GM19025 (cell line): ENCODE data around the gene SPATA31E1.
"Not testable (repeated sequence)": the region's sequence is repeated elsewhere in the genome, so short reads cannot be mapped to it uniquely, and the experiment has no call there.

Source experiments
- ATAC-seq: cut with Tn5 transposase; IDR thresholded peaks from one replicate; pipeline ENCODE4 v1.9.1; 2021; ENCODE audit warnings: mild to moderate bottlenecking, low read depth, moderate library complexity; ENCODE audit not compliant: unreplicated experiment

SPATA31E1 gene

GRCh38 chr9:87882627-87883026, at the start of gene SPATA31E1:
Gene SPATA31E1, plus strand, starts transcription at chr9:87882877. Its CDS starts 15 bp downstream, at chr9:87882892.
- ATAC-seq, result no peak

DNA sequence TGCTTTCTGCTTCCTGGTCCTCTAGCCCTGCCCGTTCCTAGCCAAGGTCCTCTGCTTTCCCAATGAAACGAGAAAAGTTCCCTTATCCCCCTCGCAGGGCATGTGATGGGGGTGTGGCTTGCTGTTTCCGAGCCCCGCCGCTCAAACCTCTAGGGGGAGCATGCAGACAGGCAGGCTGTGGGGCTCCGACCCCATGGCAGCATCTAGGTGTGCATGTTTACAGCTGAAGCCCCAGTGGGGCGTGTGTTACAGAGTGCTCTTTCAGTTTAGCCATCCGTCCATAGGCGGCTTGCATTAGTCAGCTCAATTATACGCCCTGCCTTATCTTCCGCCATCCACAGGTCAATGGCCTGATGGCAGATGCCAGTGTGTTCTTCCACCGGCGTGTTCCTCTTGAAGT, 48.3 kb upstream of the SPATA31E1 start:
- no peak for ATAC-seq

GRCh38 chr9:87836536-87836935, 46.1 kb upstream of the SPATA31E1 start:
- ATAC-seq, result no peak

DNA sequence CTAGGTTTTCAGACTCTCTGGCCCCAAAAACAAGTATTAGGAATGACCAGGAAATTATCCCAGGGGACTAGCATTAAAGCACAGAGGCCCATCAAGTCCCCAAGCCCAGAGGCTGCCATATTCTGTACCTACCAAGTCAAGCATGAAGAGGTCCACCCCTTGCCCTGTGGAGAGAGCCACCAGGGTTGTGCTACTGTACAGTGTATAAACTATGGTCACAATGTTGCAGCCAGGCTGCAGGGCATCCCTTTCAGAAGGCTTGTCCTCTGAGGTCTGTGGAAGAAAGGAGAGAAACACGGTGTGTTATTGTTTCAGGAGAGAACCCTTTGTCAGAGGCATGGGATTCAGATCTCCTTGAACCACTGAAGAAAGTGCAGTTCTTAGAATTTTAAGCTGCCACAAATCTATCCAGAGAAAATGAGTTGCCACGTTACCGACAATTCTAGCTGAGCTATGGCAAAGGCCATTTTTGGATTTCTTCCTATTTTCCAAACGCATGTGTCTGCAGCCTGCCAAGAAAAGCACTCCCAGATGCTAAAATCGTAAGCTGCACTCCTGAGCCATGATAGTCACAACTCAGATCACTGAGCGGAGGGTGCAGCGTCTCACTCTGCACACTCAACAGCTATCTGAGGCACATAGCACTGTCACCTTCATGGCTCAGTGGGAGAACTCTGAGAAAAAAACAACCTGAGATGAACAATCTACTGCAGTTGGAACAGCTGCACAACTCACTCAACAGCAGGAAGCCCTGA, 45.5 kb upstream of the SPATA31E1 start:
- ATAC-seq, result no peak

GRCh38 chr9:87840134-87840533, 42.5 kb upstream of the SPATA31E1 start:
- no peak for ATAC-seq

DNA sequence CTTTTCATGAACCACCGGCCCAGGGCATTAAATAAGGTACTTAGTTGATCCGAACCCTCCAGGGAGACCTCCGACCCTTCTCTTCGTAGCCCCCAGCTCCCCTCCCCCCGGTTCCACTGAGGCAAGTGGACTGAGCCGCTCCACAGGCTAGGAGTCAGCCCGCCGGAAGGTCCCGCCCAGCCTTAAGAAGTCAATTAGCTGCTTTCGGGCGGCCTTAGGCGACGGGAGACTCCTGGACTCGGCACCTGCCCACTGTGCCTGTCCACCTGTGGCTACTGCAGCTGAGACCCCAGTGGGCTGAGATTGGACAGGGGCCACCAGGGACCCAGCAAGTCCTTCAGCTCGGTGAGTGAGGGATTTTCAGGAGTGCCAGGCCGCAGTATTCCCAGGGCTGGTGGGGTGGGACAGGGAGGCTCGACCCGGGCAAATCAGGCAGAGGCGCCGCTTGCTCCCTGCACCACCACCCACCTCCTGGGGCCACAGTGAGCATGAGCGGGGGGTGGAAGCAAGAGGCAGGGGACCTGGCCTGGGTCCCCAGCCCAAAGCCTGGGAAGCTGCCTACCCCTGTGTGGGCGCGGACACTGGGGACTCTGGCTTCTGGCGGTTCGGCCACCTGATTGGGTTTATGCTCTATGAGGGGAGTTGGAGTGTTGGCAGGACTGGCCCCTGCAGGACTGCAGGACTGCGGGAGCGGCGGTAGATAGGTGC, 39.6 kb upstream of the SPATA31E1 start:
- no peak for ATAC-seq

- ATAC-seq, result no peak
Measured at GRCh38 chr9:87844506-87844905, 38.2 kb upstream of the SPATA31E1 start.

GRCh38 chr9:87847817-87848216, 34.9 kb upstream of the SPATA31E1 start:
- ATAC-seq, result not testable (repeated sequence)

- ATAC-seq, result no peak
Measured at GRCh38 chr9:87849144-87849758, 33.4 kb upstream of the SPATA31E1 start.

GRCh38 chr9:87850391-87850790, 32.3 kb upstream of the SPATA31E1 start:
- ATAC-seq, result no peak

- not testable (repeated sequence) for ATAC-seq
Measured at GRCh38 chr9:87851186-87851585, 31.5 kb upstream of the SPATA31E1 start.

- ATAC-seq, result no peak
Measured at GRCh38 chr9:87853302-87853701, 29.4 kb upstream of the SPATA31E1 start.

DNA sequence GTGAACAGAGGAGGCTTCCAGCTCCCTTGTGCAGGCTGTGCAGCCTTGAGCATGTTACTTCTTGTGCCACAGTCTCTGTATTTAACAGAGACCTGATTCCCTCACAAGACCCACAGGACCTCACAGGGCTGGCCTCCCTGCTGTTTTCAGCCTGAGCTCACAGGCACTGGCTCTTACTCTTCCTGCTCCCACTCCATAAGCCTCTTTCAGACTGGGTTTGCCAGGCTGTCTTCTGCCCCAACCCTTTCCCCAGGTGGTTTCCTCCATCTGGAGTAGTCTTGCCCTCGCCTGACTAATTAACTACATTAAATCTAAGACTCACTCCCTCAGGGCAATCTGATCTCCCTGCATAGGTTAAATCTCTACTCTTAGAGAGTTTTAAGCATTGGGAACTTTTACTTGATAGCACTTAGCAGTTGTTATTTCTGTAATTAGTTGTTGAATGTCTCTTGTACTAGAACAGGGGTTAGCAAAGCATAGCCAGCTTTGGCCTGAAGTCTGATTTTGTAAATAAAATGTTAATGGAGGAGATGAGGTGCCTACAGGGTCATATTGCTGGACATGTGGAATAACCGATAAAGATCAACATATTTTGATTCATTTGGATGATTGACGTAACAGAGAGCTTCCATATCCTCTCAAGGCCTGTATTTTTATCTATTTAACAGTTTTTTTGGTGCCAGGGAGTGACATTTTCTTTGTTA, 28.6 kb upstream of the SPATA31E1 start:
- ATAC-seq, result no peak

DNA sequence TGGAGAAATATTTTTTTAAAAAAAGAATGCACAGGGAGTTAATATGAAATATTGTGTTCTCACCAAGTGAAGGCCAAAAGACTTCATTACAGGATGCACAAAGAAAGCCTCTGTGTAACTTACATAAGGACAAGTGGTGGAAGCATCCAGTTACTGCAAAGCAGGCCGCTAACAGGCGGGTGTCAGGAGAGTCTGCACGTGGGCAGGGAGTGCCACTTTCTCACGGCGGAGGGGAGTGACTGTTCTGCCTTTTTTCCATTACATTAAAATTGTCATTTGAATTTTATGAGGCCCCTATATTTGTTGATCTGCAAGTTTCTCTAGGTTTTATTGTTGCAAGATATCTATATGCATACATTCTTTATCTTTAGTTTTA, 28.1 kb upstream of the SPATA31E1 start:
- no peak for ATAC-seq

- no peak for ATAC-seq
Measured at GRCh38 chr9:87855061-87855460, 27.6 kb upstream of the SPATA31E1 start.

GRCh38 chr9:87857141-87857947, 25.3 kb upstream of the SPATA31E1 start:
- ATAC-seq, result no peak

DNA sequence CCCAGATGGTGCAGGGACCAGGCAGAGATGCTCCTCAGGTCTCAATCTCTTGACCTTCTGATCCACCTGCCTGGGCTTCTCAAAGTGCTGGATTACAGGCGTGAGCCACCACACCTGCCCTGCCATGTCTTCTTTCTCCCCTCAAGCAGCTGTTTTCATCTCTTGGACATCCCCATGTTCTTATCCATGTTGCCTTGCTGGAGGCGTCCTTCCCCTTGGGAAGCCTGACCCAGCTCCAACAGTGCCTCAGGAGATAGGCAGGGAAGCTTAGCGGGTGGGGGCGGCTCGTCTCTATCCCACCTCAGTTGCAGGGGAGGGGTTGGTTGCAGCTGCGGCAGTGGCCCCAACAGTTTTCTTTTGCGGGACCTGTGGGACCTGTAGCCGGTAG, 24.7 kb upstream of the SPATA31E1 start:
- no peak for ATAC-seq

DNA sequence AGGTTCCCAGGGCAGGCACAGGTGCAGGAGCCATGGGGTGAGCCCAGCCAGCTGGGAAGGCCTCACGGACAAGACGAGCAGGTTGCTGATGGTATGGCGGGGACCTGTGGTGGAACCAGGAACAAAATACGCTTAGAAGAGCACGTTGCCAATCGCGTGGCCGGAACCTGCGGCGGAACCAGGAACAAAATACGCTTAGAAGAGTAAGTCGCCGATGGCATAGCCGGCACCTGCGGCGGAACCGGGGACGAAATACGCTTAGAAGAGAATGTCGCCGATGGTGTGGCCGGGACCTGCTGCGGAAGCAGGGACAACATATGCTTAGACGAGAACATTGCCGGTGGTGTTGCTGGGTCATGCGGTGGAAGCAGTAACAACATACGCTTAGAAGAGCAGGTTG, 23.5 kb upstream of the SPATA31E1 start:
- ATAC-seq, result no peak

DNA sequence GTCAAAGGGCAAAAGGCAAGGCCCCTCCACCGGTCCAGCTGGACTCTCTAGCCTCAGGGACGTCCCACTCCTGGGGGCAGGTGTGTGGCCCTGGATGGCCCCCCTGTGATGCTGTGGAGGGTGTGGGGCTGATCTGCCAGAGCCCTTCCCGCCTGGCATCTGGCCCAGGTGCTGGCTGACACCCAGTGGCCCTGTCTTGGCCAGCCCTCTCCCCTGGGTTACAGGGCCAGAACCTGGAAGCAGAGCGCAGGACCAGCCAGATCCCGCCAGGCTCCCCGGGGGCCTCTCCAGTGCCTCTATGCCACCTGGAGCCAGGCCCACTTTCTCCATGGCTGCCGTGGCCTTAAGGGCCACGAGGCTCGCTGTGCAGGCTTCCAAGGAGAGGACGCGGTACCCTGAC, 22.9 kb upstream of the SPATA31E1 start:
- no peak for ATAC-seq

GRCh38 chr9:87861332-87861731, 21.3 kb upstream of the SPATA31E1 start:
- ATAC-seq, result no peak
